Central memory CD8-positive, alpha-beta T cell (primary cell): ENCODE results near the gene GDI2.
"Not testable (repeated sequence)": the region's sequence is repeated elsewhere in the genome, so short reads cannot be mapped to it uniquely, and the experiment has no call there.

Experiments
- ATAC-seq: fragments of 150-1000 bp; cut with Tn5 transposase; replicated peaks from 2 replicates; pipeline ENCODE4 v1.10.0; 2022; ENCODE audit warnings: mild to moderate bottlenecking, moderate FRiP score, moderate number of reproducible peaks; ENCODE audit not compliant: poor library complexity, severe bottlenecking; ENCODE audit errors: extremely low read depth
- DNase-seq, 2 donors: peaks; one replicate each; pipeline ENCODE4 v3.0.0; 2021; ENCODE audit warnings: low spot score in 2 of 2
- H3K27ac Mint-ChIP-seq: one replicate; pipeline ENCODE4 v1.8.0; 2022; ENCODE audit warnings: low read depth, mild to moderate bottlenecking, moderate library complexity, mixed read lengths
- H3K27me3 Mint-ChIP-seq: one replicate; pipeline ENCODE4 v1.8.0; 2022; ENCODE audit warnings: mixed read lengths
- H3K36me3 Mint-ChIP-seq: one replicate; pipeline ENCODE4 v1.8.0; 2022; ENCODE audit warnings: mild to moderate bottlenecking, moderate library complexity, mixed read lengths; ENCODE audit not compliant: insufficient read depth
- H3K4me1 Mint-ChIP-seq: one replicate; pipeline ENCODE4 v1.8.0; 2022; ENCODE audit warnings: mixed read lengths
- H3K4me3 Mint-ChIP-seq: one replicate; pipeline ENCODE4 v1.8.0; 2022; ENCODE audit warnings: mild to moderate bottlenecking, moderate library complexity, mixed read lengths
- H3K9me3 Mint-ChIP-seq: one replicate; pipeline ENCODE4 v1.8.0; 2022; ENCODE audit warnings: mixed read lengths

The GDI2 gene

GRCh38 chr10:5840314-5841307 lies 27.4 kb upstream of the GDI2 start:
- H3K9me3 Mint-ChIP-seq = no peaks in the 10 kb centered on the region
- no peak for DNase-seq
- peaks cover 3% of the 10 kb centered on the region for H3K36me3 Mint-ChIP-seq
- H3K4me3 Mint-ChIP-seq = no peak overlapping the region
- peaks cover 16% of the 10 kb centered on the region for H3K27me3 Mint-ChIP-seq
- H3K4me1 Mint-ChIP-seq = no peaks in the 10 kb centered on the region
- no peak overlapping the region for H3K27ac Mint-ChIP-seq
- ATAC-seq = no peak

GRCh38 chr10:5836181-5836580 lies 22.9 kb upstream of the GDI2 start:
- H3K27me3 Mint-ChIP-seq, H3K36me3 Mint-ChIP-seq, H3K27ac Mint-ChIP-seq, H3K4me3 Mint-ChIP-seq, H3K4me1 Mint-ChIP-seq, DNase-seq, ATAC-seq, H3K9me3 Mint-ChIP-seq: not testable (repeated sequence)

GRCh38 chr10:5835446-5836095 lies 22.3 kb upstream of the GDI2 start:
- no peak overlapping the region for H3K27ac Mint-ChIP-seq
- no peaks in the 10 kb centered on the region for H3K36me3 Mint-ChIP-seq
- H3K9me3 Mint-ChIP-seq = no peaks in the 10 kb centered on the region
- DNase-seq = no peak
- no peak overlapping the region for H3K4me3 Mint-ChIP-seq
- no peaks in the 10 kb centered on the region for H3K27me3 Mint-ChIP-seq
- no peak for ATAC-seq
- H3K4me1 Mint-ChIP-seq = no peaks in the 10 kb centered on the region

DNA sequence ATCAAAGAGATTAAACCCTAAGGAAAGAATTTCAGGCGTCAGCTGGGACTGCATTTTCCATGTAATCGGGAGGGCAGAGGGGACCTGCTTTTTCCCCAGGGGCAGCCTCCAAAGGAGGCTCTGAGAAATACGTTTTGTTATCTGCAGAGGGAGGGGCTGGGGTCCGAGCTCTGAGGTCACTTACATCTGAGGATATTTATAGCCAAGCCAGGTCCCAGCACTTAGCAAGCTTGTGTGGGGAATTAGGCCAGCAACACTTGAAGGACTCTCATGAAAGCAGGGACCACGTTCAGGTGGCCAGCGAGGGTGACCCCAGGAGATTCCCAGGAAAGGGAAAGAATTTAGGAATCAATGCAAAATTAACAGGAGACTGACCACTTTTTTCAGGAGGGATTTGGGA lies 20.6 kb upstream of the GDI2 start:
- no peak overlapping the region for H3K27ac Mint-ChIP-seq

GRCh38 chr10:5832946-5833345 lies 19.7 kb upstream of the GDI2 start:
- H3K9me3 Mint-ChIP-seq = no peaks in the 10 kb centered on the region
- no peak overlapping the region for H3K27ac Mint-ChIP-seq
- no peak overlapping the region for H3K4me3 Mint-ChIP-seq
- ATAC-seq (no peak), DNase-seq (no peak)
- no peaks in the 10 kb centered on the region for H3K4me1 Mint-ChIP-seq
- H3K27me3 Mint-ChIP-seq = no peaks in the 10 kb centered on the region
- H3K36me3 Mint-ChIP-seq = no peaks in the 10 kb centered on the region

More for the DNA sequence above, 20.6 kb upstream of the GDI2 start:
- H3K27me3 Mint-ChIP-seq = no peaks in the 10 kb centered on the region
- H3K36me3 Mint-ChIP-seq = no peaks in the 10 kb centered on the region
- H3K4me1 Mint-ChIP-seq = no peaks in the 10 kb centered on the region
- DNase-seq = no peak
- H3K4me3 Mint-ChIP-seq = no peak overlapping the region
- ATAC-seq = no peak
- no peaks in the 10 kb centered on the region for H3K9me3 Mint-ChIP-seq

GRCh38 chr10:5831446-5831782 lies 18.2 kb upstream of the GDI2 start:
- no peak overlapping the region for H3K27ac Mint-ChIP-seq
- H3K36me3 Mint-ChIP-seq = no peaks in the 10 kb centered on the region
- H3K4me3 Mint-ChIP-seq = no peak overlapping the region
- DNase-seq (no peak), ATAC-seq (no peak)
- H3K9me3 Mint-ChIP-seq = no peaks in the 10 kb centered on the region
- no peaks in the 10 kb centered on the region for H3K27me3 Mint-ChIP-seq
- no peaks in the 10 kb centered on the region for H3K4me1 Mint-ChIP-seq

DNA sequence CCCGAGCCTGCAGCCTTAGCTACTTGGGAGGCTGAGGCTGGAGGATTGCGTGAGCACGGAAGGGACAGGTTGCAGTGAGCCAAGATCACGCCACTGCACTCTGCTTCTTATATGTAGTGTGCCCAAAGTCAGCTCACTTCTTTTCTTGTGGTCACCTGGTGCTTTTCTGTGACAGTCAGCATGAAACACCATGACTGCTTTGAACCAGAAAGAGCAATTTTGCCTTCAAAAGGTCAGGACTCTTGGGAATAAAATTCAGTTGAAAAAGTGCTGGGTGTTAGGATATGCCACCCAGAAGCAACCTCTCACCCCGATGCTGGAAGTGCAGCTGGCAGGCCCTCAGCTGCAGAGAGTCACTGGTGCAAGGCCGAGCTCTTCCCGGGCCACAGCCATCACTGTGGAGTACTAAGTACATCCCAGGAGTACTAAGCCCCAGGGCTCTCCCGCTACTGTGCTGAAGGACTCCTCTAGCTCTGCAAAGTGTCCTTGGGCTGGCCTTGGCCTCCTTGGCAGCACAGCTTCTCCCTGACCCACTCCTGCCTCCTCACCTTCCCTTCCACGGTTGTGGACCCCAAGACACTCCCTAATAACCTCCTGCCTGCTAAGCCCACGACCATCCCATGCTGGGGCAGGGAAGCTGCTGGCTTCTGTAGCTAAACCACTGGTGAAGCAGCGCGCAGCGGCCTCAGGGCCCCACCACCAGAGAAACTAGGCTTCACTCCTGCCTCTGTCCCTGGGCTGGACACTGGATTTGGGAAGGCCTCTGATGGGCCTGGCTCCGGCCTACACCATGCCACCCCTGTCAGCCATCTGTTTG lies 17.6 kb upstream of the GDI2 start:
- Mint-ChIP-seq H3K27me3 (no peaks in the 10 kb centered on the region), H3K4me1 (no peaks in the 10 kb centered on the region), H3K36me3 (no peaks in the 10 kb centered on the region), H3K27ac (no peak overlapping the region), H3K9me3 (no peaks in the 10 kb centered on the region), H3K4me3 (no peak overlapping the region)
- no peak for ATAC-seq
- no peak for DNase-seq

GRCh38 chr10:5829267-5829666 lies 16.0 kb upstream of the GDI2 start:
- no peaks in the 10 kb centered on the region for H3K4me1 Mint-ChIP-seq
- no peak overlapping the region for H3K27ac Mint-ChIP-seq
- ATAC-seq (no peak), DNase-seq (no peak)
- no peak overlapping the region for H3K4me3 Mint-ChIP-seq
- no peaks in the 10 kb centered on the region for H3K9me3 Mint-ChIP-seq
- H3K27me3 Mint-ChIP-seq = no peaks in the 10 kb centered on the region
- no peaks in the 10 kb centered on the region for H3K36me3 Mint-ChIP-seq

DNA sequence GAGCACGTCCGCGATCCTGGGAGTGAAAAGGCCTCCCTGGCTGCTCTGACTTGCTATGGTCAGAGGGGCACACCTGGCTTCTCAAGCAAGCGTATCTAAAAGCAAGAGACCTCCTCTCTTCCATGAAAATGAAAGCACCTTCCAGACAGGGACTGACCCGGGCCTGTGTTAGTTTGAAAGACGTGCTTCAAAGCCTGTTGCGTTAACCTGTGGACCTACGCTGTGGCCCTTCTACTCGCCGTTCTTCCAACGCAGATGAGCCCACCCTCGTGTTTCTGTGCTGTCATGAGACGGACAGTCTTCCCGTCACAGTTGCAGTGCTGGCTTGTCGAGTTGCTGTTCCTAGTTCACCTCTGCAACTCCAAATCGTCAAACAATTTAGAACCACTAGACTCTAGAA lies 15.5 kb upstream of the GDI2 start:
- H3K4me1 Mint-ChIP-seq = no peaks in the 10 kb centered on the region
- H3K27ac Mint-ChIP-seq = no peak overlapping the region
- H3K4me3 Mint-ChIP-seq = no peak overlapping the region
- no peaks in the 10 kb centered on the region for H3K36me3 Mint-ChIP-seq
- no peaks in the 10 kb centered on the region for H3K27me3 Mint-ChIP-seq
- no peak for DNase-seq
- H3K9me3 Mint-ChIP-seq = no peaks in the 10 kb centered on the region
- ATAC-seq = no peak

DNA sequence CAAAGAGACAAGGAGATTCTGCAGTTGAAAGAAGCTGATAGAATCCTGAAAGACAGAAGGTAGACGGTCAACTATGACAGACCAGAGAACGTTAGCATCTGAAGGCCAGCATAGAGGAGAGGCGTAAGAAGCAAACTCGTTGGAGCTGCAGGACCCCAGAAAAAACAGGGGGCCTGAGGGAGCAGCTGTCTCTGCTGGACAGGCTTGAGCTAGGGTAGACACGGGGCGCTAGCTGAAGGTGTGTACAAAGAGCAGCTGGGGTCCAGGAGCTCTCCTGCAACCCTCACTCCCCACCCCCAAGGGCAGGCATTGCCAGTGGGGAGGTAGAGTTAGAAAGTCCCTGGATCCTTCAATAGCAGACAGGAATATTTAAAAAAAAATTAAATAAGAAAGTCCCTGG lies 14.6 kb upstream of the GDI2 start:
- H3K27ac Mint-ChIP-seq = no peak overlapping the region
- no peaks in the 10 kb centered on the region for H3K27me3 Mint-ChIP-seq
- H3K4me3 Mint-ChIP-seq = no peak overlapping the region
- ATAC-seq (no peak), DNase-seq (no peak)
- H3K9me3 Mint-ChIP-seq = no peaks in the 10 kb centered on the region
- H3K36me3 Mint-ChIP-seq = no peaks in the 10 kb centered on the region
- no peaks in the 10 kb centered on the region for H3K4me1 Mint-ChIP-seq

DNA sequence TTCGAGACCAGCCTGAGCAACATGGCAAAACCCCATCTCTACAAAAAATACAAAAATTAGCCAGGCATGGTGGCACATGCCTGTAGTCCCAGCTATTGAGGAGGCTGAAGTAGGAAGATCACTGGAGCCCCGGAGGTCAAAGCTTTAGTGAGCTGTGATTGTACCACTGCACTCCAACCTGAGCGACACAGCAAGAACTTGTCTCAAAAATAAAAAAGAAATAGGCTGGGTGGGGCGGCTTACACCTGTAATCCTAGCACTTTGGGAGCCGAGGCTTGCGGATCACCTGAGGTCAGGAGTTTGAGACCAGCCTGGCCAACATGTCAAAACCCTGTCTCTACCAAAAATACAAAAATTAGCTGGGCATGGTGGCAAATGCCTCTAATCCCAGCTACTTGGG lies 13.3 kb upstream of the GDI2 start:
- not testable (repeated sequence) for H3K36me3 Mint-ChIP-seq, DNase-seq

GRCh38 chr10:5818894-5819293 lies 5.7 kb upstream of the GDI2 start:
- Mint-ChIP-seq H3K36me3 (peaks cover 2% of the 10 kb centered on the region), H3K4me3 (no peak overlapping the region), H3K9me3 (no peaks in the 10 kb centered on the region), H3K4me1 (peaks cover 13% of the 10 kb centered on the region), H3K27me3 (no peaks in the 10 kb centered on the region), H3K27ac (peak overlapping the region; percentile 72)
- DNase-seq = no peak
- no peak for ATAC-seq

More for the DNA sequence above, 13.3 kb upstream of the GDI2 start:
- not testable (repeated sequence) for H3K27ac Mint-ChIP-seq, H3K27me3 Mint-ChIP-seq, H3K4me3 Mint-ChIP-seq, H3K4me1 Mint-ChIP-seq, ATAC-seq, H3K9me3 Mint-ChIP-seq
